ENCODE results near the gene TPO. TPM values are rescaled to one million over a fixed set of nuclear protein-coding genes. Genes with fewer than 3 reads are reported as not detected.
"Not testable (repeated sequence)": the region's sequence is repeated elsewhere in the genome, so short reads cannot be mapped to it uniquely, and the experiment has no call there.

TPO gene
- total RNA-seq, 5 donors from 2014 or later (not counting 1 experiment from before 2014, with no cell fraction given) = 0.18 to 0.26 TPM; not detected in 3

- CTCF ChIA-PET, POLR2A ChIA-PET: not testable (repeated sequence)
- H3K4me3 Mint-ChIP-seq = peak overlapping the region in 1 of 3 donors; percentile 25
Measured at GRCh38 chr2:1387954-1388725, 25.1 kb upstream of the TPO start.

GRCh38 chr2:1390118-1390517 is 23.1 kb upstream of the TPO start:
- WGBS (ENCODE audit: insufficient coverage) = 100% methylated on average over 1 of the region's 6 CpGs
- ATAC-seq (replicated peaks in 1 of 4); H3K27ac ChIP-seq (ENCODE audit: low read length); H3K4me3 ChIP-seq (ENCODE audit: control insufficient read depth in 1 of 2, extremely low read depth in 1 of 2, low read length in 1 of 2); H3K9me3 Mint-ChIP-seq; H3K36me3 Mint-ChIP-seq; H3K9me3 ChIP-seq; H3K4me1 ChIP-seq (ENCODE audit: control insufficient read depth in 1 of 2, extremely low read depth in 1 of 2, insufficient read depth in 2 of 2, low read length in 2 of 2); DNase-seq; H3K4me3 Mint-ChIP-seq; H3K27ac Mint-ChIP-seq; H3K27me3 Mint-ChIP-seq; POLR2A ChIA-PET; H3K36me3 ChIP-seq (ENCODE audit: control insufficient read depth in 2 of 2, extremely low read depth in 1 of 2, insufficient read depth in 1 of 2, low read length in 1 of 2); H3K27me3 ChIP-seq (replicated peaks in 1 of 2; ENCODE audit: control insufficient read depth in 2 of 2, extremely low read depth in 1 of 2, insufficient read depth in 2 of 2, low read length in 1 of 2): not testable (repeated sequence)
- CTCF ChIA-PET = interaction anchor here in 1 of 2 donors (0.6 kb wide), 1 partner anchor 208 kb away, joined by 4 read pairs; no protein-coding TSS in a partner anchor
- H3K4me1 Mint-ChIP-seq = peaks cover 8 to 20% (median 14%) of the 10 kb centered on the region in 3 donors

More at GRCh38 chr2:1387954-1388725, 25.1 kb upstream of the TPO start:
- H3K36me3 ChIP-seq (ENCODE audit: control insufficient read depth in 2 of 2, extremely low read depth in 1 of 2, insufficient read depth in 1 of 2, low read length in 1 of 2); H3K36me3 Mint-ChIP-seq; H3K27ac Mint-ChIP-seq; ATAC-seq (replicated peaks in 1 of 4); H3K27ac ChIP-seq (ENCODE audit: low read length); H3K9me3 Mint-ChIP-seq; H3K27me3 ChIP-seq (replicated peaks in 1 of 2; ENCODE audit: control insufficient read depth in 2 of 2, extremely low read depth in 1 of 2, insufficient read depth in 2 of 2, low read length in 1 of 2); H3K4me1 ChIP-seq (ENCODE audit: control insufficient read depth in 1 of 2, extremely low read depth in 1 of 2, insufficient read depth in 2 of 2, low read length in 2 of 2); H3K9me3 ChIP-seq; H3K4me3 ChIP-seq (ENCODE audit: control insufficient read depth in 1 of 2, extremely low read depth in 1 of 2, low read length in 1 of 2); H3K27me3 Mint-ChIP-seq; DNase-seq: not testable (repeated sequence)
- peaks cover 8 to 23% (median 14%) of the 10 kb centered on the region in 3 donors for H3K4me1 Mint-ChIP-seq
- WGBS (ENCODE audit: insufficient coverage) = 58% methylated on average over 8 of the region's 18 CpGs

GRCh38 chr2:1393321-1393720 is 19.9 kb upstream of the TPO start:
- Histone ChIP-seq H3K4me3 (ENCODE audit: control insufficient read depth in 1 of 2, extremely low read depth in 1 of 2, low read length in 1 of 2) (no peak overlapping the region), H3K9me3 (no peaks in the 10 kb centered on the region), H3K4me1 (ENCODE audit: control insufficient read depth in 1 of 2, extremely low read depth in 1 of 2, insufficient read depth in 2 of 2, low read length in 2 of 2) (no peaks in the 10 kb centered on the region), H3K36me3 (ENCODE audit: control insufficient read depth in 2 of 2, extremely low read depth in 1 of 2, insufficient read depth in 1 of 2, low read length in 1 of 2) (no peaks in the 10 kb centered on the region), H3K27ac (ENCODE audit: low read length) (no peak overlapping the region), H3K27me3 (replicated peaks in 1 of 2; ENCODE audit: control insufficient read depth in 2 of 2, extremely low read depth in 1 of 2, insufficient read depth in 2 of 2, low read length in 1 of 2) (peaks cover 0 to 20% of the 10 kb centered on the region in 2 experiments)
- peaks cover 3% of the 10 kb centered on the region in 2 donors for H3K27me3 Mint-ChIP-seq
- POLR2A ChIA-PET = no interaction called here
- no peak for DNase-seq
- H3K9me3 Mint-ChIP-seq = peaks cover 0 to 7% (median 3%) of the 10 kb centered on the region in 3 donors
- no peak for ATAC-seq (replicated peaks in 1 of 4)
- no peak overlapping the region for H3K4me3 Mint-ChIP-seq
- H3K27ac Mint-ChIP-seq = no peak overlapping the region
- H3K4me1 Mint-ChIP-seq = peaks cover 6 to 10% (median 8%) of the 10 kb centered on the region in 3 donors
- no peaks in the 10 kb centered on the region for H3K36me3 Mint-ChIP-seq
- no CpG with 5 or more reads among the region's 2 CpGs for WGBS (ENCODE audit: insufficient coverage)
- CTCF ChIA-PET = no interaction called here

GRCh38 chr2:1394709-1395408 is 18.4 kb upstream of the TPO start:
- Mint-ChIP-seq H3K27ac (no peak overlapping the region), H3K27me3 (peaks cover 3% of the 10 kb centered on the region in 2 donors), H3K9me3 (peaks cover 0 to 7% (median 0%) of the 10 kb centered on the region in 3 donors), H3K4me3 (no peak overlapping the region), H3K4me1 (peaks cover 0 to 6% (median 0%) of the 10 kb centered on the region in 3 donors), H3K36me3 (no peaks in the 10 kb centered on the region)
- Histone ChIP-seq H3K36me3 (ENCODE audit: control insufficient read depth in 2 of 2, extremely low read depth in 1 of 2, insufficient read depth in 1 of 2, low read length in 1 of 2) (no peaks in the 10 kb centered on the region), H3K4me1 (ENCODE audit: control insufficient read depth in 1 of 2, extremely low read depth in 1 of 2, insufficient read depth in 2 of 2, low read length in 2 of 2) (no peaks in the 10 kb centered on the region), H3K27ac (ENCODE audit: low read length) (no peak overlapping the region), H3K27me3 (replicated peaks in 1 of 2; ENCODE audit: control insufficient read depth in 2 of 2, extremely low read depth in 1 of 2, insufficient read depth in 2 of 2, low read length in 1 of 2) (peaks cover 0 to 26% of the 10 kb centered on the region in 2 experiments), H3K9me3 (no peaks in the 10 kb centered on the region), H3K4me3 (ENCODE audit: control insufficient read depth in 1 of 2, extremely low read depth in 1 of 2, low read length in 1 of 2) (no peak overlapping the region)
- DNase-seq (no peak), ATAC-seq (replicated peaks in 1 of 4) (no peak)
- CTCF ChIA-PET = no interaction called here
- POLR2A ChIA-PET = interaction anchor here in 1 of 2 donors (0.8 kb wide), 1 partner anchor 13 kb away, joined by 3 read pairs; no protein-coding TSS in a partner anchor
- WGBS (ENCODE audit: insufficient coverage) = 88% methylated on average over 3 of the region's 7 CpGs

GRCh38 chr2:1397350-1397749 is 15.9 kb upstream of the TPO start:
- H3K36me3 ChIP-seq (ENCODE audit: control insufficient read depth in 2 of 2, extremely low read depth in 1 of 2, insufficient read depth in 1 of 2, low read length in 1 of 2) = no peaks in the 10 kb centered on the region
- peaks cover 0 to 30% of the 10 kb centered on the region in 2 experiments for H3K27me3 ChIP-seq (replicated peaks in 1 of 2; ENCODE audit: control insufficient read depth in 2 of 2, extremely low read depth in 1 of 2, insufficient read depth in 2 of 2, low read length in 1 of 2)
- Mint-ChIP-seq H3K27ac (no peak overlapping the region), H3K9me3 (no peaks in the 10 kb centered on the region), H3K4me3 (no peak overlapping the region), H3K4me1 (peaks cover 0 to 11% (median 9%) of the 10 kb centered on the region in 3 donors), H3K36me3 (no peaks in the 10 kb centered on the region), H3K27me3 (peaks cover 3% of the 10 kb centered on the region in 2 donors)
- ATAC-seq (replicated peaks in 1 of 4) = no peak
- H3K4me1 ChIP-seq (ENCODE audit: control insufficient read depth in 1 of 2, extremely low read depth in 1 of 2, insufficient read depth in 2 of 2, low read length in 2 of 2) = no peaks in the 10 kb centered on the region
- no peaks in the 10 kb centered on the region for H3K9me3 ChIP-seq
- no peak overlapping the region for H3K27ac ChIP-seq (ENCODE audit: low read length)
- WGBS (ENCODE audit: insufficient coverage) = 34% methylated on average over 3 of the region's 4 CpGs
- ChIA-PET CTCF (no interaction called here), POLR2A (no interaction called here)
- no peak for DNase-seq
- no peak overlapping the region for H3K4me3 ChIP-seq (ENCODE audit: control insufficient read depth in 1 of 2, extremely low read depth in 1 of 2, low read length in 1 of 2)

- Mint-ChIP-seq H3K4me1 (peaks cover 0 to 11% (median 9%) of the 10 kb centered on the region in 3 donors), H3K9me3 (no peaks in the 10 kb centered on the region), H3K27ac (no peak overlapping the region), H3K36me3 (no peaks in the 10 kb centered on the region), H3K27me3 (peaks cover 0 to 3% of the 10 kb centered on the region in 2 donors), H3K4me3 (no peak overlapping the region)
- Histone ChIP-seq H3K27me3 (replicated peaks in 1 of 2; ENCODE audit: control insufficient read depth in 2 of 2, extremely low read depth in 1 of 2, insufficient read depth in 2 of 2, low read length in 1 of 2) (peaks cover 0 to 30% of the 10 kb centered on the region in 2 experiments), H3K4me3 (ENCODE audit: control insufficient read depth in 1 of 2, extremely low read depth in 1 of 2, low read length in 1 of 2) (no peak overlapping the region), H3K4me1 (ENCODE audit: control insufficient read depth in 1 of 2, extremely low read depth in 1 of 2, insufficient read depth in 2 of 2, low read length in 2 of 2) (no peaks in the 10 kb centered on the region), H3K27ac (ENCODE audit: low read length) (no peak overlapping the region), H3K9me3 (no peaks in the 10 kb centered on the region), H3K36me3 (ENCODE audit: control insufficient read depth in 2 of 2, extremely low read depth in 1 of 2, insufficient read depth in 1 of 2, low read length in 1 of 2) (no peaks in the 10 kb centered on the region)
- POLR2A ChIA-PET = no interaction called here
- ATAC-seq (replicated peaks in 1 of 4) (no peak), DNase-seq (no peak)
- 81% methylated on average over 6 of the region's 7 CpGs for WGBS (ENCODE audit: insufficient coverage)
- CTCF ChIA-PET = no interaction called here
Measured at GRCh38 chr2:1398191-1398590, 15.1 kb upstream of the TPO start.
